ENCODE results near the gene MAP2K4.
"Not testable (repeated sequence)": the region's sequence is repeated elsewhere in the genome, so short reads cannot be mapped to it uniquely, and the experiment has no call there.

The MAP2K4 gene

DNA sequence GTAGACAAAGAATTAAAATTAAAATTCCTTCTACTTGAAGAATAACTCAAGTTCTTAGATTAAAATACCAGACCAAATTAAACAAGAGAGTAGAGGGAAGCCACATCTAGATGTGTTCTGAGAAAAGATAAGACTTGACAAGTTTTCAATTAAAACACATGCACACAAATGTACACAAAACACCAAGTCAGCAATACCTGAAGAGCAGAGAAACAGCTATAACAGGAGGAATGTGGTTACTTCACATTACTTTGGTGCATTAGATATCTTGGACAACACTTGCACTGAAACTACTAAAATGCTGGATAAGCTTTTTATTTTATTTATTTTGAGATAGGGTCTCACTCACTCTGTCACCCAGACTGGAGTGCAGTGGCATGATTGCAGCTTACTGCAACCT is 113.9 kb downstream of the MAP2K4 start:
- H3K4me3 ChIP-seq (ENCODE audit: low read depth, low read length), result no peak overlapping the region
- TF ChIP-seq, protein P1, sequence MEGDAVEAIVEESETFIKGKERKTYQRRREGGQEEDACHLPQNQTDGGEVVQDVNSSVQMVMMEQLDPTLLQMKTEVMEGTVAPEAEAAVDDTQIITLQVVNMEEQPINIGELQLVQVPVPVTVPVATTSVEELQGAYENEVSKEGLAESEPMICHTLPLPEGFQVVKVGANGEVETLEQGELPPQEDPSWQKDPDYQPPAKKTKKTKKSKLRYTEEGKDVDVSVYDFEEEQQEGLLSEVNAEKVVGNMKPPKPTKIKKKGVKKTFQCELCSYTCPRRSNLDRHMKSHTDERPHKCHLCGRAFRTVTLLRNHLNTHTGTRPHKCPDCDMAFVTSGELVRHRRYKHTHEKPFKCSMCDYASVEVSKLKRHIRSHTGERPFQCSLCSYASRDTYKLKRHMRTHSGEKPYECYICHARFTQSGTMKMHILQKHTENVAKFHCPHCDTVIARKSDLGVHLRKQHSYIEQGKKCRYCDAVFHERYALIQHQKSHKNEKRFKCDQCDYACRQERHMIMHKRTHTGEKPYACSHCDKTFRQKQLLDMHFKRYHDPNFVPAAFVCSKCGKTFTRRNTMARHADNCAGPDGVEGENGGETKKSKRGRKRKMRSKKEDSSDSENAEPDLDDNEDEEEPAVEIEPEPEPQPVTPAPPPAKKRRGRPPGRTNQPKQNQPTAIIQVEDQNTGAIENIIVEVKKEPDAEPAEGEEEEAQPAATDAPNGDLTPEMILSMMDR (IDR thresholded peaks at IDR 0.05; ENCODE audit: borderline replicate concordance, insufficient read depth, low read depth, low read length), result no peak

DNA sequence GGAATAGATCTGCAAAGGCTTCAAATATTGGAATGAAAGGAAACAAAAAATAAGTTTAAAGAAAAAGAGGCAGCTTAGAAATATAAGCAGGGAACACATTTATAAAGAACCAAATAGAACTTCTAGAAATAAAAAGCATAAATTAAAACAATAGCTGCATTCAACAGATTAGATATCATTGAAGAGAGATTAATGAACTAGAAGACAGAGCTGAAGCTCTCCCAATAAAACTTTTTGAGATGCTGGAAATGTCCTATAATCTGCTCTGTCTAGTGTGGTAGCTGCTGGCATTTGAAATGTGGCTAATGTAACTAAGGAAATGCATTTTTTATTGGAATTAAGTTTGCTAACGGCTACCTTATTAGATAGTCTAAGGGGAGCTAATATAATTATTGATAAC is 115.6 kb downstream of the MAP2K4 start:
- no peak overlapping the region for H3K4me3 ChIP-seq (ENCODE audit: low read depth, low read length)
- TF ChIP-seq, protein P1 (IDR thresholded peaks at IDR 0.05; ENCODE audit: borderline replicate concordance, insufficient read depth, low read depth, low read length), result no peak

DNA sequence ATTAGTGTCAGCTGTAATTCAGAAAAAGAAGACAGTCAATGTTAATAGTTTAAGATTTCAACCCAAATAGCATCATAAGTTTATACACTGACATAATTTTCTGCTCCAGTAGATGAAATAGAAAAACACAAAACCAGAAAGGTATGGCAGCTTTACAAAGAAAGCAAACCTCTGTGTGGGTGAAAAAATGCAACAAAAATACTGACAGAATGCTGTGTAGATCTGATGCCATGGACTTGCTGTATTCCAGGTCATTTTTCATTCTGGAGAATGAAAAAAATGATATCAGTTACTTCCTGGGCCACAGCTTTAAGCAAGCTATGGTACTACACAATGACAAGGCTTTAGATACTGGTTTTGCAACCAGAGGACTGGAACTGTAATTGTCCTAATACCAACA is 116.0 kb downstream of the MAP2K4 start:
- TF ChIP-seq, protein P1 (IDR thresholded peaks at IDR 0.05; ENCODE audit: borderline replicate concordance, insufficient read depth, low read depth, low read length), result no peak
- no peak overlapping the region for H3K4me3 ChIP-seq (ENCODE audit: low read depth, low read length)

DNA sequence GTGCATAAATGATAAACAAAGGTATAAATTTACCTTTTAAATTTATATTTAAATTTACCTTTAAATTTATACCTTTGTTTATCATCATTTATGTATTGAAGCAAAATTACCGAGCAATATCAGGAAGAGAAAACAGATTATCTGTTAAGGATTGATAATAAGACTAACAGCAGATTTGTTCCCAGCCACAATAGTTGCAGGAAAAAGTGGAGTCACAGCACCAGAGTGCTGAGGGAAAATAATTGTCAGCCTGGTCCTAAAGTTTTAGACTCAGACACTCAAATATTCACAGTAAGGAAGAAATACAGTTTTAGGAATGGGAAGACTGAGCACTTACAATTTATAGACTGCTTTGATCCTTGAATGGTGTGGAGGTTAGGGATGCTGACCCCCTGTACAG is 117.2 kb downstream of the MAP2K4 start:
- no peak overlapping the region for H3K4me3 ChIP-seq (ENCODE audit: low read depth, low read length)
- TF ChIP-seq, protein P1 (IDR thresholded peaks at IDR 0.05; ENCODE audit: borderline replicate concordance, insufficient read depth, low read depth, low read length), result no peak

DNA sequence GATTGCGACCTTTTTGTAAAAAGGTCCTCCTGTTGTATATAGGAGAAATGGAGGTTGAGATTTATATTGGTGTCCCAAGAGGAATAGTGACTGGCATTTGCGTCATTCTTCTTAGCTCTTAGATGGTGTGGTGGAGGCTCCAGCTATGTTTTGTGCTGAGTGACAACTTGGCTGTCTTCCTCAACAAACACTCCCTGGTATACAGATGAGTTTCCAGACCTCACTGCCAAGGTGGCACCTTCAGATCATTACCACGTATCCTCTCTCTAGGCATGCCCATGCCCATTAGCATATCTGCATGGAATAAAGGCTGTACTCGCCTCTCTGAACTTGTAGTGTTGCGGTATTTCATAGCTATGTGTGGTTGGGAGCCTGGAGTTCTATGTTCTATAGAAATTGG is 120.0 kb downstream of the MAP2K4 start:
- TF ChIP-seq, protein P1 (IDR thresholded peaks at IDR 0.05; ENCODE audit: borderline replicate concordance, insufficient read depth, low read depth, low read length), result no peak
- no peak overlapping the region for H3K4me3 ChIP-seq (ENCODE audit: low read depth, low read length)

DNA sequence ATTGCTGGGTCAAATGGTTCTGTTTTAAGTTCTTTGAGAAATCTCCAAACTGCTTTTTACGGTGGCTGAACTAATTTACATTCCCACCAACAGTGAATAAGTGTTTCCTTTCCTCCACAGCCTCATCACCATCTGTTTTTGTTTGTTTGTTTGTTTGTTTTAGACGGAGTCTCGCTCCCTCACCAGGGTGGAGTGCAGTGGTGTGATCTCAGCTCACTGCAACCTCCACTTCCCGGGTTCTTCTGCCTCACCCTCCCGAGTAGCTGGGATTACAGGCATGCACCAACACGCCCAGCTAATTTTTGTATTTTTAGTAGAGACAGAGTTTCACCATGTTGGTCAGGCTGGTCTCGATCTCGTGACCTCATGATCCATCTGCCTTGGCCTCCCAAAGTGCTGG is 141.5 kb downstream of the MAP2K4 start:
- H3K4me3 ChIP-seq (ENCODE audit: low read depth, low read length), result not testable (repeated sequence)

DNA sequence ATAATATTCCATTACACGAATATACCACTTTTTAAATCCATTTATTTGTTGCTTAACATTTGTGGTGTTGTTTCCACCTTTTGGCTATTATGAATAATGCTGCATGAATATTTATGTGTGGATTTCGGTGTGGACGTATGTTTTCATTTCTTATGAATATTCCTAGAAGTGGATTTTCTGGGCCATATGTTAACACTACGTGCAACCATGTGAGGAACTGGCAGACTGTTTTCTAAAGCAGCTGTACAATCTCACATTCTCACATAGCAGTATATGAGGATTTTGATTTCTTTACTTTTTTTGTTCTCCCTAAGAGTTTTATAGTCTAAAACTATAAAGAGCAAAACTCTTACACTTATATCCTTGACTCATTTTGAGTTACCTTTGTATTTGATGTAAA is 143.4 kb downstream of the MAP2K4 start:
- TF ChIP-seq, protein P1 (IDR thresholded peaks at IDR 0.05; ENCODE audit: borderline replicate concordance, insufficient read depth, low read depth, low read length), result no peak
- no peak overlapping the region for H3K4me3 ChIP-seq (ENCODE audit: low read depth, low read length)

Measured in GM12875 (cell line).